Measurements from ENCODE around the gene HSF5.

DNA sequence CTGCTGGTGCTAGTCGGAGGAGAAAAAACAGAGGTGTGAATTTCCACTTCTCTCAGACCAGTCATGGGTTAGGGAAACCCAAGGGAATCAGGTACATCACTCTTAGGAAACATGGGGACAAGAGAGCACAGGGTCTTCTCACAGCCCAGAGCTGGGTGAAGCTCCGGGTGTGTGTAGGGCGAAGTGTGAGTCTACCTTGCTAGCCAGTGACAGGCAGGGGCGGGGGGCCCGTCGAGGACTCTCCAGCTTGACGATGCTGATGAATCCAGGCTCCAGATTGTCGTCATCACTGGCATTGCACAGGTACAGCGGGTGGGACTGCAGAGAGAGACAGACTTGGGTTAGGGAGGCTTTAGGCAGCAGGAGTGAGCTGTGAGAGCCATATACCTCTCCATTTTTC lies 117.5 kb downstream of the HSF5 start:
- TF ChIP-seq, protein P1, sequence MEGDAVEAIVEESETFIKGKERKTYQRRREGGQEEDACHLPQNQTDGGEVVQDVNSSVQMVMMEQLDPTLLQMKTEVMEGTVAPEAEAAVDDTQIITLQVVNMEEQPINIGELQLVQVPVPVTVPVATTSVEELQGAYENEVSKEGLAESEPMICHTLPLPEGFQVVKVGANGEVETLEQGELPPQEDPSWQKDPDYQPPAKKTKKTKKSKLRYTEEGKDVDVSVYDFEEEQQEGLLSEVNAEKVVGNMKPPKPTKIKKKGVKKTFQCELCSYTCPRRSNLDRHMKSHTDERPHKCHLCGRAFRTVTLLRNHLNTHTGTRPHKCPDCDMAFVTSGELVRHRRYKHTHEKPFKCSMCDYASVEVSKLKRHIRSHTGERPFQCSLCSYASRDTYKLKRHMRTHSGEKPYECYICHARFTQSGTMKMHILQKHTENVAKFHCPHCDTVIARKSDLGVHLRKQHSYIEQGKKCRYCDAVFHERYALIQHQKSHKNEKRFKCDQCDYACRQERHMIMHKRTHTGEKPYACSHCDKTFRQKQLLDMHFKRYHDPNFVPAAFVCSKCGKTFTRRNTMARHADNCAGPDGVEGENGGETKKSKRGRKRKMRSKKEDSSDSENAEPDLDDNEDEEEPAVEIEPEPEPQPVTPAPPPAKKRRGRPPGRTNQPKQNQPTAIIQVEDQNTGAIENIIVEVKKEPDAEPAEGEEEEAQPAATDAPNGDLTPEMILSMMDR (IDR thresholded peaks at IDR 0.05): no peak
- TF ChIP-seq EZH2 (IDR thresholded peaks at IDR 0.05; ENCODE audit: borderline replicate concordance, insufficient read depth, low read depth, low read length, poor library complexity, severe bottlenecking): no peak
